Bronchial epithelial cell (primary cell): ENCODE data around the gene MYEOV. TPM values are rescaled to one million over a fixed set of nuclear protein-coding genes. Genes with fewer than 3 reads are reported as not detected.
A peak's percentile ranks its signal among the peaks of the same experiment; 100 is the strongest.

Experiments used
- DNase-seq: peaks from one replicate; pipeline ENCODE4 v3.0.0-alpha.2; 2010; ENCODE audit warnings: low read depth
- FAIRE-seq: peaks from 2 replicates; lab custom pipeline; 2011; peaks lifted over from hg19 to GRCh38; lab: Jason Lieb, UNC
- H3K27me3 ChIP-seq: 2 replicates; pipeline ENCODE4 v1.5.1; 2011; ENCODE audit warnings: low read length; ENCODE audit not compliant: control insufficient read depth, insufficient read depth
- H3K36me3 ChIP-seq: 2 replicates; pipeline ENCODE4 v1.5.1; 2011; ENCODE audit warnings: low read length; ENCODE audit not compliant: control insufficient read depth, insufficient read depth
- H3K4me3 ChIP-seq: 2 replicates; pipeline ENCODE4 v1.5.1; 2011; ENCODE audit warnings: mild to moderate bottlenecking, low read depth, low read length, control low read depth
- total RNA-seq: library from RNA; depleted of rRNA; stranded (reverse); fragments of >200 nt; gene quantifications from 2 replicates; pipeline ENCODE4 v1.2.1, GENCODE V29; 2014
- TF ChIP-seq, protein P1 (sequence below): IDR thresholded peaks from 2 replicates; pipeline ENCODE4 v1.5.1; 2011; ENCODE audit warnings: mild to moderate bottlenecking, moderate library complexity, low read length, control low read depth, inconsistent platforms; ENCODE audit not compliant: insufficient read depth, severe bottlenecking

The MYEOV gene
- total RNA-seq, 1 donor from 2014 or later, result 0.26 TPM

DNA sequence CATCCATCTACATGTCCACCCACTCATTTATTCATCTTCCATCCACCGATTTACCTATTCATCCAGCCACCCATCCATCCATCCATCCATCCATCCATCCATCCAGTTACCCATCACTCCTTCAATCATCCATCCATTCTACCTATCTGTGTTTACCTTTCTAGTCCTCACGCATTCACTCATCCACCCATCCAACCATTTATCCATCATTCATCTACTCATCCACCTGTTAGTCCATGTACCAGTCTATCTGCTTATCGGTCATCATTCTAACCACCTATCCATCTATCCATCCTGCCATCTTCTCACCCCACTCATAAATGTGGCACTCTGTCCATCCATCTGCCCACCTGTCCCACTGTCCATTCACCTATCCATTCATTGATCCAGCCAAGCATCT lies 21.9 kb upstream of the MYEOV start:
- peak; percentile 13 for FAIRE-seq
- peaks cover 5% of the 10 kb centered on the region for H3K27me3 ChIP-seq
- TF ChIP-seq, protein P1, sequence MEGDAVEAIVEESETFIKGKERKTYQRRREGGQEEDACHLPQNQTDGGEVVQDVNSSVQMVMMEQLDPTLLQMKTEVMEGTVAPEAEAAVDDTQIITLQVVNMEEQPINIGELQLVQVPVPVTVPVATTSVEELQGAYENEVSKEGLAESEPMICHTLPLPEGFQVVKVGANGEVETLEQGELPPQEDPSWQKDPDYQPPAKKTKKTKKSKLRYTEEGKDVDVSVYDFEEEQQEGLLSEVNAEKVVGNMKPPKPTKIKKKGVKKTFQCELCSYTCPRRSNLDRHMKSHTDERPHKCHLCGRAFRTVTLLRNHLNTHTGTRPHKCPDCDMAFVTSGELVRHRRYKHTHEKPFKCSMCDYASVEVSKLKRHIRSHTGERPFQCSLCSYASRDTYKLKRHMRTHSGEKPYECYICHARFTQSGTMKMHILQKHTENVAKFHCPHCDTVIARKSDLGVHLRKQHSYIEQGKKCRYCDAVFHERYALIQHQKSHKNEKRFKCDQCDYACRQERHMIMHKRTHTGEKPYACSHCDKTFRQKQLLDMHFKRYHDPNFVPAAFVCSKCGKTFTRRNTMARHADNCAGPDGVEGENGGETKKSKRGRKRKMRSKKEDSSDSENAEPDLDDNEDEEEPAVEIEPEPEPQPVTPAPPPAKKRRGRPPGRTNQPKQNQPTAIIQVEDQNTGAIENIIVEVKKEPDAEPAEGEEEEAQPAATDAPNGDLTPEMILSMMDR, result no peak
- no peak for DNase-seq
- H3K36me3 ChIP-seq, result no peaks in the 10 kb centered on the region
- H3K4me3 ChIP-seq, result no peak overlapping the region

DNA sequence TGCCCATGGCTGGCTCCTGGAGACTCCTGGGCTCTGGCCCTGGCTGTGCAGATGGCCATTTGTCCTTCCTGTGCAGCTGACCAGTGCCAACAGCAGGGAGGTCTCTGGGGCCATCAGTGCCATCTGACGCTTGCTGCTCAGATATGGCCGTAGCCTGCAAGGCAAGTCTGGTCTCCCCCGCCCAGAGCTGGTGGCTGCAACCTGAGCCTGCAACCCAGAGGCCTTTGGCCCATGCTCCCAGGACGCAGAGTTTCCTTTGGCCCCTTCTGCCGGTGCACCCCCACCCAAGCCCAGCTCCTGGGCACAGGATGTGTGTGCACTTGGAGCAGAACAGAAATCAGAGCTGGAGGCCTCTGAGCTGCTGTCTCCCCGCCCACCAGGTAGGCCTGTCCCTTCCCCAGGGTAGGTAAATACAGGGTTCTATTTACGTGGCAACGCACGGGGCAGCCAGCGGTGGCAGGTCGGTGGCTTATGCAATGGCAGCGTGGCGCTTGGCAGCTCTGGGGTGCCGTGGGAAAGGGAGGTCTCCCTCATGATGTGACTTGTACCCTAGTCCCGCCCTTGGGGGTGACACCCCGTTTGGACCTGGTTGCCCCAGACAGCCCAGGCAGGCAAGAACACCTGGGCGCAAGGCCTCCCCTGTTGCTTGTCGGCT lies 21.0 kb upstream of the MYEOV start:
- DNase-seq (no peak), FAIRE-seq (no peak)
- no peaks in the 10 kb centered on the region for H3K36me3 ChIP-seq
- TF ChIP-seq, protein P1, result no peak
- no peak overlapping the region for H3K4me3 ChIP-seq
- peaks cover 2% of the 10 kb centered on the region for H3K27me3 ChIP-seq

DNA sequence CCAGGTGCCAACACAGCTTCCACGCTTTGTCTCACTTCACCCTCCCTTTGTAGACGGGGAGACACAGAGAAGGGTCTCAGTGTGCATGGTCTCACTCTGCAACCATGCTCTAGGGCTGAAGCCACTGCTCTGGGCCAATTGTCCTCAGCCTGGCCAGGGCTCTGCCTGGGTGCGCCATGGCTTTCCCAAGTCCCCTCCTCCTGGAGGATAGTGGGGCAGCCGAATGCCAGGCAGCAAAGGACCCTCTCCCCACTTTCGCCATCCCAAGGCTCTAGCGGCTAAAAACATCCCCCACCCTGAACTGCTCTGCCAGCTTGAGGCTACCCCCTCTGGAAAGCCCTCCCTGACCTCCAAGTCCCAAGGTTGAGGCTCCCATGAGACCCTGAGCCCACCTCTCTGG lies 20.4 kb upstream of the MYEOV start:
- no peak for FAIRE-seq
- peaks cover 1% of the 10 kb centered on the region for H3K27me3 ChIP-seq

DNA sequence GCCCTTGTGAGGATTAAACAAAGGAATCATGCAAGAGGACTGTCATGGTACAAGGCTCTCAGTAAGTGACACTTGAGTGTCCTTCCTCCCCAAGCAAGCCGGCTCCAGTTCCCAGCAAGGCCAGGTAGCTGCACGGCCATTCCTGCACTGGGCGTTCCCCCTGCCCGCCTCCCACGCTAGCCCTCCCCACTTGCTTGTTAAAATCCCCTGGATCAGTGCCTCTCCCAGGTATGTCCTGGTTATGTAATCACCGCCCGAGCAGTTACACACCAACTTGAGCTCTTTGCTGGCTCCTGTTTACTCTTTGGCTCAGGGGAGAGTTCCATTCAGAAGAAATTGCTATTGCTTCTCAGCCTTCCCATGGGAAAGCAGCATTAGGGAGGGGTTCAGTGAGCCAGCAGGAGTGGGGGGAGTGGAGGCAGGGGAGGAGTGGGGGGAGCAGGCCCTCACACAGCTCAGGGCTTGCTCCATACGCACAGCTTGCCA lies 19.4 kb upstream of the MYEOV start:
- Histone ChIP-seq H3K36me3 (no peaks in the 10 kb centered on the region), H3K4me3 (no peak overlapping the region), H3K27me3 (peaks cover 1% of the 10 kb centered on the region)
- DNase-seq (peak; percentile 97), FAIRE-seq (peak; percentile 97)
- TF ChIP-seq, protein P1, result no peak

More for the DNA sequence above, 20.4 kb upstream of the MYEOV start:
- no peak overlapping the region for H3K4me3 ChIP-seq
- TF ChIP-seq, protein P1, result no peak
- no peaks in the 10 kb centered on the region for H3K36me3 ChIP-seq
- no peak for DNase-seq

DNA sequence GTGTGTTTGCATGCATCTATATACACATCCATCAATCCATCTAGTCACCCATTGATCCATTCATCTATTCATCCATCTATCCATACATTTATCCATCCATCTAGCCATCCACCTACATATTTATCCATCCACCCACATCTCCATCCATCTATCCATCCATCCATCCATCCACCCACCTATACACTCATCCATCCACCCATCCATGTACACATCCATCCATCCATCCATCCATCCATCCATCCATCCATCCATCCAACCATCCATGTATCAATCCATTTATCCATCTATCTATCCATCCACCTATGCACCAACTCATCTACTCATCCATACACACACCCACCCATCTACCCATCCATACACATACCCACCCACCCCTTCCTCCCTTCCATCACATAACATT lies 18.8 kb upstream of the MYEOV start:
- DNase-seq (no peak), FAIRE-seq (no peak)
- Histone ChIP-seq H3K36me3 (no peaks in the 10 kb centered on the region), H3K4me3 (no peak overlapping the region), H3K27me3 (peaks cover 1% of the 10 kb centered on the region)
- TF ChIP-seq, protein P1, result no peak

DNA sequence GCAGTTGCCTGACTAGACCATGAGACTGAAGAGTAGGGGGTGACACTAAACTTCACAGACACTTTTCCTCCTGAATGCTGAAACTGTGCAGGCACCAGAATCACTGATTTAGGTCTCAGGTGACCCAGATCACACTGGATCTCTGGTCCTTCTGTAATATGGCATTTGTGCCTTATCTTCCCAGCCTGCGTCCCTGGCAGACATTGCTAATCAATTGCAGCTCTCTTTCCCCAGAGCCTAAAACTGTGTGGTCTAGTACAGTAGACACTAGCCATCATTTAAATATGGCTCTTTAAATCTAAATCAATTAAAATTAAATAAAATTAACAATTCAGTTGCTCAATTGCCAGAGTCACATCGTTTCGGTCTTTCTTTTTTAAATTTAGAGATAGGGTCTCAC lies 17.8 kb upstream of the MYEOV start:
- no peak for FAIRE-seq
- H3K27me3 ChIP-seq, result peaks cover 1% of the 10 kb centered on the region

More for the DNA sequence above, 17.8 kb upstream of the MYEOV start:
- DNase-seq, result no peak
- no peak overlapping the region for H3K4me3 ChIP-seq
- no peaks in the 10 kb centered on the region for H3K36me3 ChIP-seq
- TF ChIP-seq, protein P1, result no peak
